Heart left ventricle (tissue), 16 donors: ENCODE measurements around the gene FARP1. TPM values are rescaled to one million over a fixed set of nuclear protein-coding genes. Genes with fewer than 3 reads are reported as not detected.

Experiments
- ATAC-seq, 4 donors: fragments of 200-7000 bp; cut with Tn5 transposase; one replicate each; pipeline ENCODE4 v1.9.1; 2020 to 2022; ENCODE audit warnings: moderate library complexity in 4 of 4, mild to moderate bottlenecking in 3 of 4, moderate number of reproducible peaks in 1 of 4
- DNase-seq, 5 donors: peaks; one replicate each; pipeline ENCODE4 v3.0.0-alpha.2; 2020
- H3K27ac ChIP-seq, 12 donors: fragments of 200-600 bp; sonication (generic) in 4 of 12; one replicate each; pipeline versions ENCODE4 v1.5.0 to v1.8.0; 2016 to 2022; ENCODE audit warnings: mild to moderate bottlenecking in 2 of 12
- H3K27me3 ChIP-seq, 9 donors: fragments of 200-600 bp; sonication (generic) in 2 of 9; one replicate each; pipeline versions ENCODE4 v1.5.1 to v1.8.0; 2016 to 2022; ENCODE audit warnings: mild to moderate bottlenecking in 3 of 9
- H3K36me3 ChIP-seq, 9 donors: fragments of 200-600 bp; sonication (generic) in 2 of 9; one replicate each; pipeline versions ENCODE4 v1.5.0 to v1.8.0; 2018 to 2022; ENCODE audit warnings: mild to moderate bottlenecking in 2 of 9
- H3K4me1 ChIP-seq, 12 donors: fragments of 200-600 bp; sonication (generic) in 4 of 12; one replicate each; pipeline versions ENCODE4 v1.5.0 to v1.8.0; 2016 to 2022; ENCODE audit warnings: mild to moderate bottlenecking in 3 of 12
- H3K4me3 ChIP-seq, 12 donors: fragments of 200-600 bp; sonication (generic) in 4 of 12; one replicate each; pipeline versions ENCODE4 v1.5.0 to v1.8.0; 2017 to 2022; ENCODE audit warnings: mild to moderate bottlenecking in 9 of 12, moderate library complexity in 4 of 12
- H3K9me3 ChIP-seq, 12 donors: fragments of 200-600 bp; sonication (generic) in 4 of 12; one replicate each; pipeline versions ENCODE4 v1.5.0 to v1.8.0; 2016 to 2022; ENCODE audit warnings: mild to moderate bottlenecking in 1 of 12
- POLR2A ChIP-seq, 2 donors: fragments of 450-650 bp; IDR thresholded peaks; one replicate each; pipeline ENCODE4 v1.6.1; 2017; ENCODE audit warnings: antibody characterized with exemption in 2 of 2, mild to moderate bottlenecking in 2 of 2, moderate library complexity in 2 of 2
- WGBS, 4 donors: extraction: QIAGEN DNeasy Blood & Tissue Kit in 2 of 4; methylation state at CpG; one replicate each; pipeline versions ENCODE4 v1.1.5 to v1.1.7; 2013 to 2018; 5-methylcytosine and 5-hydroxymethylcytosine counted together
- intact Hi-C, 10 donors: fragments of 100-400 bp; cut with DNase I; formaldehyde crosslinking; loops; one replicate each; pipeline versions ENCODE4 v1.11.1 to v1.14.2; 2022
- polyA plus RNA-seq, 2 donors: library from polyadenylated mRNA; stranded (reverse); fragments of 200-250 nt; gene quantifications; one replicate each; pipeline ENCODE4 v1.2.3, GENCODE V29; 2013
- total RNA-seq, 9 donors: library from RNA; depleted of rRNA in 2 of 9; stranded (reverse); fragments of >200 nt in 2 of 9; fragmentation: NEBNext Ultra II Directional in 3 of 9; extraction: Animal tissue kit (Norgen Biotek cat#: 25700) in 3 of 9; gene quantifications; one replicate each; pipeline versions ENCODE4 v1.1.0 to v1.2.4, GENCODE V29; 2016 to 2023
- TF ChIP-seq, protein P1 (sequence below), 12 donors: fragments of 200-600 bp; sonication (generic) in 4 of 12; IDR thresholded peaks; one replicate each; pipeline versions ENCODE4 v1.5.0 to v1.8.0; 2018 to 2022; ENCODE audit warnings: antibody characterized with exemption in 12 of 12, mild to moderate bottlenecking in 5 of 12
- donor health status: ischemic (EF 13 %, LVEDD 7.1; RV severe dilation, severe dysfunction).
- donor health status: healthy with polysubstance abuse.
- donor health status: DM: no; HTN: yes; CAD: no.
- donor health status: DM: no; HTN: no; CAD: no.
- donor health status: ischemic (EF 25% LVEDD 6.9; RV normal size, moderate dysfunction).
- donor health status: ischemic (EF 25% LVEDD 5.7; RV mildly dilated, moderate dysfunction).
- donor health status: healthy.
- donor health status: DM: yes; HTN: yes; CAD: no.
- donor health status: ischemic (EF 35%, LVEDD 5.7; RV mildly dilated, moderate dysfunction).
- donor health status: nonischemic (EF 11% LVEDD 7.7; RV severe dilation, severe dysfunction).
- donor health status: DM: yes; HTN: yes; CAD: no.
- donor health status: PGD.
- donor health status: ischemic (EF 29% LVEDD 5.4; RV normal size, mild dysfunction).
- donor health status: nonischemic (EF 23%, LVEDD 6.1; RV moderate dilation, normal function).

FARP1 gene
- total and polyA plus RNA-seq, 11 donors, result 7.7 to 51.8 (median 22.3) TPM

DNA sequence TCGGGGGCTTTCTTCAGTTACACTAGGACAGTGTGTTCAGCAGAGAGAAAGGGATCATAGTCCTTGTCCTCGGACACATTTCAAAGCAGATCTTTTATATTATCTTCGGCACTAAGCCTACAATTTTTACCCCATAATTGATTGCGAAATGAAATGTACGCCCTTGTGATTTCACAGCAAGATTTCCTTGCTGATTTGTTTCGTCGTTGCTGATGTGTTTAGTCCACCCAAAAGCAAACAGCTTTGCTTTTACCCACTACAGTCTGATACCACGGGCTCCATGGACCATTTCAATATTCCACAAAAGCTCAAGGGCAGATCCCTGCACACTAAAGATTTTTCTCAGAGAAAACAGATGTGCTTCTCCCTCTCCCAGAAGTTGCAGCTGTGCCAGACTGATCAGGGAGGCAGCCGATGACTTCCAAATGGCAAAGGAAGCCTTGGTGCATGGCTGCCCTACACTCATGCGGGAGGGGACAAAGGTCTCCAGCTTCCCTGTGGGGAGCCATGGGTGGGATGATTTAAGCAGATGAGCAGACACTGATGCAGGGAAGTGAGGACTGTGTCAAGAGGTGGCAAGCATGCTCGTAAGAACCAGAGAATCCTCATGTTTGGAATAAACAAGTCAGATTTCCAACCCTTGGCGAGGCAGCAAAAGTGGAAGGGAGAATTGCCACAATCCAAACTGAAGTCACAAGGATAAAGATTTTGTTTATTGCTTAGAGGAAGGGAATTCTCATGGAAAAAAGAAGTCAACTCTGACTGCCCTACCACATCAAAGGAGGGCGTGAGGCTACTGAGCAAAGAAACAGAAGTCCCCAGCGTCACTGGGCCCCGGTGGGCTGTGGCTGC lies 353.0 kb downstream of the FARP1 start:
- WGBS, 4 donors, result 63 to 72% (median 67%) methylated on average over 15 of the region's 15 CpGs
- intact Hi-C loops, result loop anchor here in 1 of 10 donors (5.0 kb wide), 1 partner anchor 46 kb away; no protein-coding TSS in a partner anchor
- DNase-seq (no peak), ATAC-seq (peak; percentile 32 to 58 (median 43))
- Histone ChIP-seq H3K4me1 (peaks cover 0 to 53% (median 31%) of the 10 kb centered on the region in 12 donors), H3K27me3 (no peaks in the 10 kb centered on the region), H3K4me3 (peak overlapping the region in 3 of 12 donors; percentile 2 to 20 (median 20)), H3K27ac (peak overlapping the region in 9 of 12 donors; percentile 6 to 85 (median 50)), H3K9me3 (no peaks in the 10 kb centered on the region), H3K36me3 (peaks cover 0 to 14% (median 0%) of the 10 kb centered on the region in 9 donors)
- TF ChIP-seq, protein P1, sequence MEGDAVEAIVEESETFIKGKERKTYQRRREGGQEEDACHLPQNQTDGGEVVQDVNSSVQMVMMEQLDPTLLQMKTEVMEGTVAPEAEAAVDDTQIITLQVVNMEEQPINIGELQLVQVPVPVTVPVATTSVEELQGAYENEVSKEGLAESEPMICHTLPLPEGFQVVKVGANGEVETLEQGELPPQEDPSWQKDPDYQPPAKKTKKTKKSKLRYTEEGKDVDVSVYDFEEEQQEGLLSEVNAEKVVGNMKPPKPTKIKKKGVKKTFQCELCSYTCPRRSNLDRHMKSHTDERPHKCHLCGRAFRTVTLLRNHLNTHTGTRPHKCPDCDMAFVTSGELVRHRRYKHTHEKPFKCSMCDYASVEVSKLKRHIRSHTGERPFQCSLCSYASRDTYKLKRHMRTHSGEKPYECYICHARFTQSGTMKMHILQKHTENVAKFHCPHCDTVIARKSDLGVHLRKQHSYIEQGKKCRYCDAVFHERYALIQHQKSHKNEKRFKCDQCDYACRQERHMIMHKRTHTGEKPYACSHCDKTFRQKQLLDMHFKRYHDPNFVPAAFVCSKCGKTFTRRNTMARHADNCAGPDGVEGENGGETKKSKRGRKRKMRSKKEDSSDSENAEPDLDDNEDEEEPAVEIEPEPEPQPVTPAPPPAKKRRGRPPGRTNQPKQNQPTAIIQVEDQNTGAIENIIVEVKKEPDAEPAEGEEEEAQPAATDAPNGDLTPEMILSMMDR (IDR thresholded peaks at IDR 0.05), result no peak
- TF ChIP-seq POLR2A (IDR thresholded peaks at IDR 0.05), result no peak

DNA sequence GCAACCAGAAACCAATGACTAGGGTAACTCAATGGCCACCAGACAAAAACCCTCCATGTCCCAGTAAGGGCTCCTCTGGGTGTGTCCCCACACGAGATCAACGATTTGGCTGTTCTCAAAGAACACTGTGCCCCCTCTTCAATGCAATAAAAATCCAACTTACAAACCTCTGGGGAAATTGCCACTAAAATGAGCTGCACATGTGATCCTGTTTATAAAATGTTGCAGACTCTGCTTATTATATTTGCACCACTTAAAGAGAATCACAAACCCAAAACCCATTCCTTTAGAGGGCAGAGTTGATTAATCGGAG lies 353.5 kb downstream of the FARP1 start:
- H3K27ac ChIP-seq, result peak overlapping the region in 8 of 12 donors; percentile 6 to 85 (median 54)
- WGBS, 4 donors, result 46 to 62% (median 49%) methylated on average over 3 of the region's 3 CpGs
- no peak for TF ChIP-seq POLR2A (IDR thresholded peaks at IDR 0.05)
- TF ChIP-seq, protein P1 (IDR thresholded peaks at IDR 0.05), result no peak
- peaks cover 0 to 53% (median 29%) of the 10 kb centered on the region in 12 donors for H3K4me1 ChIP-seq
- DNase-seq (no peak), ATAC-seq (peak in 1 of 4 donors; percentile 54)
- H3K27me3 ChIP-seq, result no peaks in the 10 kb centered on the region
- H3K4me3 ChIP-seq, result peak overlapping the region in 2 of 12 donors; percentile 20
- intact Hi-C loops, result loop anchor here in 1 of 10 donors (5.0 kb wide), 1 partner anchor 46 kb away; no protein-coding TSS in a partner anchor
- H3K9me3 ChIP-seq, result no peaks in the 10 kb centered on the region
- peaks cover 0 to 14% (median 0%) of the 10 kb centered on the region in 9 donors for H3K36me3 ChIP-seq

DNA sequence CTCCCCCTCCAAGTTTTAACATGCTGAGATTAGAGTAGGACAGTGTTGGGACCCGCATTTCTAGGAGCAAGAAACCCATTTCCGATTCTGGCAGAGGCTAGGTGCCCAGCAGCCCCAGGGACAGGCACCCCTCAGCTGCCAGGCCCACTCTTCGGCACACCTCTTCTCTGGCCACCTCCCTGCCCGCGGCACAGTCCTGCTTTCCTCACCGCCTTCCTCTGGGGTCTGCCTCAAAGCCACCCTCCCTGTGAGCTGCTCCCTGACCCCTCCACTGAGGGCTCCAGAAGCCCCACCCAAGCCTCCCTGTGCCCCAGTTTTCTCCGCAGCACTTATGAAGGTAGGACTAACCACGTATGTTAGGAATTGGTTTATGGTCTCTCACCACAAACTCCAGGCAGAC lies 354.1 kb downstream of the FARP1 start:
- Histone ChIP-seq H3K4me1 (peaks cover 0 to 58% (median 34%) of the 10 kb centered on the region in 12 donors), H3K27ac (peak overlapping the region in 6 of 12 donors; percentile 0 to 85 (median 46)), H3K27me3 (no peaks in the 10 kb centered on the region), H3K9me3 (no peaks in the 10 kb centered on the region), H3K36me3 (peaks cover 0 to 14% (median 0%) of the 10 kb centered on the region in 9 donors), H3K4me3 (no peak overlapping the region)
- 89 to 92% (median 89%) methylated on average over 8 of the region's 8 CpGs for WGBS, 4 donors
- TF ChIP-seq POLR2A (IDR thresholded peaks at IDR 0.05), result no peak
- TF ChIP-seq, protein P1 (IDR thresholded peaks at IDR 0.05), result no peak
- no peak for ATAC-seq
- intact Hi-C loops, result loop anchor here in 1 of 10 donors (5.0 kb wide), 1 partner anchor 45 kb away; no protein-coding TSS in a partner anchor
- no peak for DNase-seq

DNA sequence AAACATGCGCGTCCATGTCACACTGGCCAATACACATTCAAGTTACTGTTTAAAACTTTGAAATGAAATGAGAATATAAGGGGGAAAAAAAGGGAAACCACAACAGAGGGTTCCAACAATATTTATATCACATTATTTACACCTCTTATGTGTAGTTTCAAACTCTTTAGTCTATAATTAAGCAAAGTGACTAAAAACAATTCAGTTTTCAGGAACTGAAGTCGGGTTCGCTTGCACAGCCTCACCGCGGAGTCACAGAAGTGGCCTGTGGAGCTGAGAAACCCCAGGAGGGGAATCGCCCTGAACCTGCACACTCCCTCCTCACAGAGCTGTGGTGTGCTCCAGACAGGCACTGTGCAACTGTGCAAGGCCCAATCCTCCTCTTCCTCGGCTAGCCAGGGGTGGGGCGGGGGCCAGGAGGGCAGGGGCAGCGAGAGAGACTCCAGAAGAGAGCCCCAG lies 358.1 kb downstream of the FARP1 start:
- ATAC-seq, result no peak
- Histone ChIP-seq H3K36me3 (peaks cover 0 to 14% (median 0%) of the 10 kb centered on the region in 9 donors), H3K9me3 (no peaks in the 10 kb centered on the region), H3K27me3 (no peaks in the 10 kb centered on the region), H3K4me1 (peaks cover 12 to 85% (median 60%) of the 10 kb centered on the region in 12 donors), H3K27ac (no peak overlapping the region), H3K4me3 (no peak overlapping the region)
- intact Hi-C loops, result loop anchor here in 2 of 10 donors (5.0 to 10.0 kb wide), 2 partner anchors 66 to 74 kb away; partner anchors contain the start of gene STK24 (in 1 of the 2)
- DNase-seq, result no peak
- TF ChIP-seq, protein P1 (IDR thresholded peaks at IDR 0.05), result no peak
- TF ChIP-seq POLR2A (IDR thresholded peaks at IDR 0.05), result no peak
- WGBS, 4 donors, result 94 to 95% (median 95%) methylated on average over 10 of the region's 10 CpGs
